Lower leg skin (tissue), 3 donors: Measurements from ENCODE around the gene S100A4.

Experiments
- CTCF ChIP-seq, 3 donors: fragments of 450-650 bp; IDR thresholded peaks; one replicate each; pipeline ENCODE4 v1.5.1; 2016; ENCODE audit warnings: antibody characterized with exemption in 3 of 3, mild to moderate bottlenecking in 3 of 3, moderate library complexity in 2 of 3
- POLR2A ChIP-seq, 2 donors: fragments of 450-650 bp; IDR thresholded peaks; one replicate each; pipeline ENCODE4 v1.6.1; 2016 to 2017; ENCODE audit warnings: antibody characterized with exemption in 2 of 2, mild to moderate bottlenecking in 1 of 2, moderate library complexity in 1 of 2

- TF ChIP-seq POLR2A (IDR thresholded peaks at IDR 0.05) (no peak), CTCF (IDR thresholded peaks at IDR 0.05) (no peak)
Measured at GRCh38 chr1:153553830-153554541, 8.4 kb upstream of the S100A4 start.
